Neural cell (in vitro differentiated cells): ENCODE measurements around the gene GRM3. TPM values are rescaled to one million over a fixed set of nuclear protein-coding genes. Genes with fewer than 3 reads are reported as not detected.

Source experiments
- H2AFZ ChIP-seq: fragments of 200-600, 300-800 bp; sonication (generic), shearing (Covaris generic); 2 replicates; pipeline ENCODE4 v1.6.0; 2014; ENCODE audit warnings: low read depth, mild to moderate bottlenecking, antibody characterized with exemption, low read length, moderate library complexity
- H3F3A ChIP-seq: fragments of 200-600 bp; shearing (Covaris generic); 2 replicates; pipeline ENCODE4 v1.6.1; 2016; ENCODE audit warnings: mild to moderate bottlenecking, moderate library complexity, mixed read lengths, antibody characterized with exemption, low read length; ENCODE audit not compliant: insufficient read depth, poor library complexity, severe bottlenecking
- H3K27ac ChIP-seq: fragments of 200-600, 300-800 bp; sonication (generic), shearing (Covaris generic); 2 replicates; pipeline ENCODE4 v1.5.1; 2014; ENCODE audit warnings: mild to moderate bottlenecking, low read length, moderate library complexity
- H3K27me3 ChIP-seq: fragments of 300-800, 200-600 bp; sonication (generic), shearing (Covaris generic); 2 replicates; pipeline ENCODE4 v1.6.0; 2014; ENCODE audit warnings: mild to moderate bottlenecking, low read depth, low read length, moderate library complexity; ENCODE audit not compliant: insufficient read depth
- H3K36me3 ChIP-seq: fragments of 300-800, 200-600 bp; sonication (generic), shearing (Covaris generic); 2 replicates; pipeline ENCODE4 v1.5.1; 2014; ENCODE audit warnings: mild to moderate bottlenecking, antibody characterized with exemption, low read length, moderate library complexity; ENCODE audit not compliant: insufficient read depth
- H3K4me2 ChIP-seq: fragments of 300-800, 200-600 bp; sonication (generic), shearing (Covaris generic); 2 replicates; pipeline ENCODE4 v1.6.0; 2014; ENCODE audit warnings: mild to moderate bottlenecking, low read length
- H3K4me3 ChIP-seq: fragments of 300-800, 200-600 bp; sonication (generic), shearing (Covaris generic); 2 replicates; pipeline ENCODE4 v1.5.1; 2014; ENCODE audit warnings: mild to moderate bottlenecking, low read length, moderate library complexity
- H3K79me2 ChIP-seq: fragments of 200-600 bp; shearing (Covaris generic); replicated peaks from 2 replicates; pipeline ENCODE4 v1.6.0; 2014; ENCODE audit warnings: mild to moderate bottlenecking, low read length, moderate library complexity; ENCODE audit not compliant: insufficient read depth
- H3K9ac ChIP-seq: fragments of 300-800, 200-600 bp; sonication (generic), shearing (Covaris generic); 2 replicates; pipeline ENCODE4 v1.6.1; 2016; ENCODE audit warnings: mild to moderate bottlenecking, low read length, mixed read lengths
- H3K9me2 ChIP-seq: fragments of 200-600 bp; shearing (Covaris generic); 2 replicates; pipeline ENCODE4 v1.6.1; 2016; ENCODE audit warnings: mild to moderate bottlenecking, low read length, mixed read lengths; ENCODE audit not compliant: insufficient read depth
- H3K9me3 ChIP-seq: fragments of 200-600, 300-800 bp; sonication (generic), shearing (Covaris generic); 2 replicates; pipeline ENCODE4 v1.6.1; 2016; ENCODE audit warnings: mild to moderate bottlenecking, mixed run types, low read length, moderate library complexity, mixed read lengths
- H4K20me1 ChIP-seq: fragments of 200-600 bp; shearing (Covaris generic); 2 replicates; pipeline ENCODE4 v1.6.1; 2016; ENCODE audit warnings: mild to moderate bottlenecking, mixed run types; ENCODE audit not compliant: insufficient read depth
- EP300 ChIP-seq: fragments of 450-650 bp; conservative IDR thresholded peaks from 2 replicates; pipeline ENCODE4 v1.6.1; 2014; ENCODE audit warnings: antibody characterized with exemption, mild to moderate bottlenecking, moderate library complexity; ENCODE audit not compliant: poor library complexity, severe bottlenecking
- EZH2 ChIP-seq: fragments of 200-600, 300-800 bp; shearing (Covaris generic), sonication (generic); IDR thresholded peaks from 2 replicates; pipeline ENCODE4 v1.6.1; 2014; ENCODE audit warnings: antibody characterized with exemption, low read length, borderline replicate concordance, mild to moderate bottlenecking; ENCODE audit not compliant: insufficient read depth, poor library complexity, severe bottlenecking
- MXI1 ChIP-seq: fragments of 450-650 bp; conservative IDR thresholded peaks from 2 replicates; pipeline ENCODE4 v1.6.1; 2014; ENCODE audit warnings: antibody characterized with exemption, mild to moderate bottlenecking; ENCODE audit not compliant: poor library complexity, severe bottlenecking
- POLR2AphosphoS5 ChIP-seq: IDR thresholded peaks from 2 replicates; pipeline ENCODE4 v1.6.1; 2012
- RAD21 ChIP-seq: fragments of 450-650 bp; conservative IDR thresholded peaks from 2 replicates; pipeline ENCODE4 v1.6.1; 2014; ENCODE audit warnings: antibody characterized with exemption, mild to moderate bottlenecking, moderate library complexity
- SMC3 ChIP-seq: fragments of 450-650 bp; conservative IDR thresholded peaks from 2 replicates; pipeline ENCODE4 v1.6.1; 2014; ENCODE audit warnings: antibody characterized with exemption, mild to moderate bottlenecking, moderate library complexity; ENCODE audit not compliant: poor library complexity
- TAF1 ChIP-seq: IDR thresholded peaks from 2 replicates; pipeline ENCODE4 v1.6.1; 2012; ENCODE audit warnings: low read depth
- polyA plus RNA-seq: library from polyadenylated mRNA; depleted of rRNA; stranded (reverse); fragments of >200 nt; gene quantifications from 2 replicates; pipeline ENCODE4 v1.2.3, GENCODE V29; 2014
- TF ChIP-seq, protein P1 (sequence below): fragments of 450-650 bp; IDR thresholded peaks from 2 replicates; pipeline ENCODE4 v1.5.1; 2014; ENCODE audit warnings: antibody characterized with exemption, mild to moderate bottlenecking, moderate library complexity; ENCODE audit not compliant: poor library complexity, severe bottlenecking
- TF ChIP-seq, protein P2 (sequence below): IDR thresholded peaks from 2 replicates; pipeline ENCODE4 v1.6.1; 2012; ENCODE audit warnings: borderline replicate concordance

The GRM3 gene
- polyA plus RNA-seq, 1 donor from 2014 or later: 15.9 TPM

DNA sequence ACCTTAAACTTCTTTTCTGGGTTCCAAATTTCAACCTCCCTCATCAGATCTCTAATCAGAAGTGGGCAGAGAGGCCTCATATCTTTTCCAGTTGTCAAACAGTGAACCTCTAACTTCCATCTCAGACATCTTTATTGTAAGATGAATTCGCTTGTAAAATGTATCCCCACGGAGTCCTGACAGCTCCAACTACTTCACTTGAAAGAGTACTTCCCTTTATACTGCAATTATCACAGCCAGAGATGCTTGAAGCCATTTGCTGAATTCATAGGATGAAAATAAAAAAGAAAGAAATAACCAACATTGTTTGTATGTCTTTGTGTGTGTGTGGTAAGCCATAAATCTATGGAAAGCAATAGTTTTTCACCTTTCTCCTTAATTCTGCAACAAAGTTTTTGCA, 175.2 kb downstream of the GRM3 start:
- H3K4me2 ChIP-seq: peak overlapping the region; percentile 42
- H3K4me3 ChIP-seq: peak overlapping the region; percentile 4
- TF ChIP-seq SMC3: no peak
- TF ChIP-seq, protein P1, sequence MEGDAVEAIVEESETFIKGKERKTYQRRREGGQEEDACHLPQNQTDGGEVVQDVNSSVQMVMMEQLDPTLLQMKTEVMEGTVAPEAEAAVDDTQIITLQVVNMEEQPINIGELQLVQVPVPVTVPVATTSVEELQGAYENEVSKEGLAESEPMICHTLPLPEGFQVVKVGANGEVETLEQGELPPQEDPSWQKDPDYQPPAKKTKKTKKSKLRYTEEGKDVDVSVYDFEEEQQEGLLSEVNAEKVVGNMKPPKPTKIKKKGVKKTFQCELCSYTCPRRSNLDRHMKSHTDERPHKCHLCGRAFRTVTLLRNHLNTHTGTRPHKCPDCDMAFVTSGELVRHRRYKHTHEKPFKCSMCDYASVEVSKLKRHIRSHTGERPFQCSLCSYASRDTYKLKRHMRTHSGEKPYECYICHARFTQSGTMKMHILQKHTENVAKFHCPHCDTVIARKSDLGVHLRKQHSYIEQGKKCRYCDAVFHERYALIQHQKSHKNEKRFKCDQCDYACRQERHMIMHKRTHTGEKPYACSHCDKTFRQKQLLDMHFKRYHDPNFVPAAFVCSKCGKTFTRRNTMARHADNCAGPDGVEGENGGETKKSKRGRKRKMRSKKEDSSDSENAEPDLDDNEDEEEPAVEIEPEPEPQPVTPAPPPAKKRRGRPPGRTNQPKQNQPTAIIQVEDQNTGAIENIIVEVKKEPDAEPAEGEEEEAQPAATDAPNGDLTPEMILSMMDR: no peak
- no peak for TF ChIP-seq EZH2
- no peak for TF ChIP-seq TAF1
- peak; percentile 91 for TF ChIP-seq EP300
- TF ChIP-seq POLR2AphosphoS5: peak; percentile 100
- TF ChIP-seq RAD21: no peak
- TF ChIP-seq MXI1: no peak
- TF ChIP-seq, protein P2, sequence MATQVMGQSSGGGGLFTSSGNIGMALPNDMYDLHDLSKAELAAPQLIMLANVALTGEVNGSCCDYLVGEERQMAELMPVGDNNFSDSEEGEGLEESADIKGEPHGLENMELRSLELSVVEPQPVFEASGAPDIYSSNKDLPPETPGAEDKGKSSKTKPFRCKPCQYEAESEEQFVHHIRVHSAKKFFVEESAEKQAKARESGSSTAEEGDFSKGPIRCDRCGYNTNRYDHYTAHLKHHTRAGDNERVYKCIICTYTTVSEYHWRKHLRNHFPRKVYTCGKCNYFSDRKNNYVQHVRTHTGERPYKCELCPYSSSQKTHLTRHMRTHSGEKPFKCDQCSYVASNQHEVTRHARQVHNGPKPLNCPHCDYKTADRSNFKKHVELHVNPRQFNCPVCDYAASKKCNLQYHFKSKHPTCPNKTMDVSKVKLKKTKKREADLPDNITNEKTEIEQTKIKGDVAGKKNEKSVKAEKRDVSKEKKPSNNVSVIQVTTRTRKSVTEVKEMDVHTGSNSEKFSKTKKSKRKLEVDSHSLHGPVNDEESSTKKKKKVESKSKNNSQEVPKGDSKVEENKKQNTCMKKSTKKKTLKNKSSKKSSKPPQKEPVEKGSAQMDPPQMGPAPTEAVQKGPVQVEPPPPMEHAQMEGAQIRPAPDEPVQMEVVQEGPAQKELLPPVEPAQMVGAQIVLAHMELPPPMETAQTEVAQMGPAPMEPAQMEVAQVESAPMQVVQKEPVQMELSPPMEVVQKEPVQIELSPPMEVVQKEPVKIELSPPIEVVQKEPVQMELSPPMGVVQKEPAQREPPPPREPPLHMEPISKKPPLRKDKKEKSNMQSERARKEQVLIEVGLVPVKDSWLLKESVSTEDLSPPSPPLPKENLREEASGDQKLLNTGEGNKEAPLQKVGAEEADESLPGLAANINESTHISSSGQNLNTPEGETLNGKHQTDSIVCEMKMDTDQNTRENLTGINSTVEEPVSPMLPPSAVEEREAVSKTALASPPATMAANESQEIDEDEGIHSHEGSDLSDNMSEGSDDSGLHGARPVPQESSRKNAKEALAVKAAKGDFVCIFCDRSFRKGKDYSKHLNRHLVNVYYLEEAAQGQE: peak; percentile 86
- no peaks in the 10 kb centered on the region for H4K20me1 ChIP-seq
- H3K79me2 ChIP-seq: no peaks in the 10 kb centered on the region
- no peaks in the 10 kb centered on the region for H3K36me3 ChIP-seq
- H3K9me2 ChIP-seq: no peaks in the 10 kb centered on the region
- no peak overlapping the region for H3K9ac ChIP-seq
- no peaks in the 10 kb centered on the region for H3K9me3 ChIP-seq
- H3F3A ChIP-seq: peaks cover 11% of the 10 kb centered on the region
- H3K27ac ChIP-seq: peak overlapping the region; percentile 62
- H2AFZ ChIP-seq: no peak overlapping the region
- no peaks in the 10 kb centered on the region for H3K27me3 ChIP-seq

DNA sequence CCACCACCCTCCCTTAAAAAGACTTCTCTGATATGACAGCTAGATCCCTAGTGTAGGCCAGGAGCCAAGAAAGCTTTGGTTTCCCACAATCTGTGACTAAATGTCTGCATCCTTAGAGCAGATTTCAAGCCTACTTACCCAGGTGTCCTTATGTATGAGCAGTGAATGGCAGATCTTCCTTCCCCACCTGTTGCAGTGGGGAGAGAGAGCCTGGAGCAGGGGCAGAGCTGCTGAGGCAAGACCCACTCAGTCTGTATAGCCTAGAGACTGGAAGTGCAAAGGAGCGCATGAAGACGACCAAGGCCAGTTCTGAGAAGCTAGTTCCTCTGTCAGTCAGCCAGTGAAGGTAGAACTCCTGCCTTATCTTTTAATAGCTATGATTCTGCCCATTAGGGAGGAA, 180.1 kb downstream of the GRM3 start:
- Histone ChIP-seq H3K36me3 (no peaks in the 10 kb centered on the region), H3K27ac (no peak overlapping the region), H3K9ac (no peak overlapping the region), H3K9me3 (no peaks in the 10 kb centered on the region), H3F3A (peaks cover 4% of the 10 kb centered on the region), H3K9me2 (no peaks in the 10 kb centered on the region), H3K4me3 (no peak overlapping the region), H3K27me3 (no peaks in the 10 kb centered on the region), H2AFZ (no peak overlapping the region), H4K20me1 (no peaks in the 10 kb centered on the region), H3K79me2 (no peaks in the 10 kb centered on the region), H3K4me2 (no peak overlapping the region)
- TF ChIP-seq POLR2AphosphoS5: no peak
- TF ChIP-seq TAF1: no peak
- TF ChIP-seq EP300: no peak

DNA sequence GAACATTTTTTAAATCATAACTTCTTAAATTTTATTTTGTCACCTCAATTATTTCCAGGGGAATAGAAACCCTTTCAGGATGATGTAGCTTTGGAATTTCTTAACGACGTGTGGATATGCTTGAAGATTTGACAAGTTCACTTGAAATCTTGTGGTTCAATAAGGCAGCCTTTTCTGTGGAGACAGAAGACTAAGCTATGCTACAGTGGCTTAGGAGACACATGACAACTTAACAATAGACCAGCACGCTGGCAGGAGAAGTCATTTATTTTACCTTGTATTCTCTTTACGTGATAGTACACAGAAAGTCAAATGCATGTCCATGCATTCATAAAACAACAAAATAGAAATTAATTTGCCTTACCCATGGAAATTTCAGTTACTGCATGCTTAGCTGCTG, 181.6 kb downstream of the GRM3 start:
- H3K79me2 ChIP-seq: no peaks in the 10 kb centered on the region
- H3K4me3 ChIP-seq: peak overlapping the region; percentile 3
- H3K27ac ChIP-seq: peak overlapping the region; percentile 14
- H3K9me2 ChIP-seq: no peaks in the 10 kb centered on the region
- no peaks in the 10 kb centered on the region for H3K9me3 ChIP-seq
- TF ChIP-seq, protein P2: peak; percentile 37
- TF ChIP-seq SMC3 (no peak), EP300 (peak; percentile 59), POLR2AphosphoS5 (peak; percentile 60), EZH2 (no peak), MXI1 (no peak), RAD21 (no peak), TAF1 (no peak)
- TF ChIP-seq, protein P1: no peak
- H4K20me1 ChIP-seq: no peaks in the 10 kb centered on the region
- no peaks in the 10 kb centered on the region for H3F3A ChIP-seq
- no peak overlapping the region for H2AFZ ChIP-seq
- no peaks in the 10 kb centered on the region for H3K27me3 ChIP-seq
- H3K36me3 ChIP-seq: no peaks in the 10 kb centered on the region
- no peak overlapping the region for H3K4me2 ChIP-seq
- H3K9ac ChIP-seq: no peak overlapping the region
